KMS-11 (cell line): ENCODE data around the gene CCDC82.

ENCODE experiments used
- H2AFZ ChIP-seq: fragments of 200-600 bp; sonication (generic); 2 replicates; pipeline ENCODE4 v1.6.1; 2016; ENCODE audit warnings: antibody characterized with exemption, mixed run types, low read depth
- H3K27ac ChIP-seq: fragments of 200-600 bp; sonication (generic); 2 replicates; pipeline ENCODE4 v1.6.1; 2016; ENCODE audit warnings: mild to moderate bottlenecking, mixed run types
- H3K27me3 ChIP-seq: fragments of 200-600 bp; sonication (generic); 2 replicates; pipeline ENCODE4 v1.6.1; 2017; ENCODE audit warnings: mild to moderate bottlenecking, low read depth, mixed run types, moderate library complexity; ENCODE audit not compliant: insufficient read depth
- H3K36me3 ChIP-seq: fragments of 200-600 bp; sonication (generic); 2 replicates; pipeline ENCODE4 v1.6.1; 2017; ENCODE audit warnings: mild to moderate bottlenecking, mixed run types; ENCODE audit not compliant: insufficient read depth
- H3K4me1 ChIP-seq: fragments of 200-600 bp; sonication (generic); 2 replicates; pipeline ENCODE4 v1.6.1; 2016; ENCODE audit warnings: mild to moderate bottlenecking, low read depth, mixed run types; ENCODE audit not compliant: poor library complexity, severe bottlenecking
- H3K4me2 ChIP-seq: fragments of 200-600 bp; sonication (generic); 2 replicates; pipeline ENCODE4 v1.7.0; 2016; ENCODE audit warnings: mild to moderate bottlenecking, mixed run types
- H3K4me3 ChIP-seq: fragments of 200-600 bp; sonication (generic); IDR thresholded peaks from 2 replicates; pipeline ENCODE4 v1.6.1; 2017; ENCODE audit warnings: low read depth, low read length, mixed read lengths; ENCODE audit not compliant: insufficient read depth
- H3K79me2 ChIP-seq: fragments of 200-600 bp; sonication (generic); 2 replicates; pipeline ENCODE4 v1.6.1; 2016; ENCODE audit warnings: low read depth, mixed run types; ENCODE audit not compliant: insufficient read depth
- H3K9ac ChIP-seq: fragments of 200-600 bp; sonication (generic); 2 replicates; pipeline ENCODE4 v1.6.1; 2016; ENCODE audit warnings: mild to moderate bottlenecking, mixed run types
- H4K20me1 ChIP-seq: fragments of 200-600 bp; sonication (generic); 2 replicates; pipeline ENCODE4 v1.6.1; 2016; ENCODE audit warnings: mild to moderate bottlenecking, mixed run types; ENCODE audit not compliant: insufficient read depth
- CTCF ChIP-seq: fragments of 200-600 bp; sonication (generic); conservative IDR thresholded peaks from 2 replicates; pipeline ENCODE4 v1.6.1; 2017; ENCODE audit warnings: low read depth, mild to moderate bottlenecking, antibody characterized with exemption, low read length, moderate library complexity, mixed read lengths

CCDC82 gene

DNA sequence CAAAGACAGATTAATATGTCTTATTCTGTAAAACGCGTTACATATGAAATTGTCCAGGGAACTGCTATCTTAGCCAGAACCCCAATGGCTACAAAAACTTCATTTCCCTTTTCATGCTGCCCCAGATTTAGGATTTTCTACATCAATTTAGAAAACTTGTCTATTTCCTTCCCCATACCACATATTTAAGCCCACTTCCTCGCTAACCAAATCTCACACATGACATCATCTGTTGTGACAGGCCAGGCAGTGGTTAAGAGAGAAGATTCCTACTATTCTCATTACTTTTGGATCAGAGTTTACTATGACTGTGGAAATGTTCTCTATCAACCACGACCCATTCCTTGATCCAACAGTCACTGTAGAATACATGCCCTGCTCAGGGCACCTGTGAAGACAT is 15.9 kb downstream of the CCDC82 start:
- Histone ChIP-seq H3K27me3 (no peaks in the 10 kb centered on the region), H4K20me1 (no peaks in the 10 kb centered on the region), H3K79me2 (no peaks in the 10 kb centered on the region), H3K36me3 (no peaks in the 10 kb centered on the region), H3K9ac (no peak overlapping the region), H3K4me3 (no peak overlapping the region), H3K27ac (no peak overlapping the region), H3K4me1 (no peaks in the 10 kb centered on the region), H3K4me2 (no peak overlapping the region), H2AFZ (no peak overlapping the region)
- no peak for TF ChIP-seq CTCF

GRCh38 chr11:96367342-96367741 is 22.4 kb downstream of the CCDC82 start:
- TF ChIP-seq CTCF, result no peak
- H2AFZ ChIP-seq, result no peak overlapping the region
- H3K79me2 ChIP-seq, result no peaks in the 10 kb centered on the region

DNA sequence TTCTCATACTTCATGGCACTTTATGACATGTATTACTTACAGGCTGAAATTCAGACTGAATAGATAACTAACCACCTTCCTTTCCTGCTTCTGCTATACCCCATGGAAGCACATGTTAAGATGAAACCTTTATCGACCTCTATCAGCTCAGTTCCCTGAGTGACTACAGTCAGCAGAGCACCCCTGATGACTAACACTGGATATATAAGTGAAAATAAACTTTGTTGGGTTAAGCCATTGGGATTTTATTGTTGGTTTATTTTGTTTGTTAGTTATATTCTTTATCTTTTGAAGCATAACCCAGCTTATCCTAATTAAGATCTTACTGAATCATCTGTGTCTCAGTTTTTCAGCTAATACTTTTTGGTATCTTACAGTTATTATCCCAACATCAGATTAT is 23.7 kb downstream of the CCDC82 start:
- H3K79me2 ChIP-seq, result no peaks in the 10 kb centered on the region

More at GRCh38 chr11:96367342-96367741, 22.4 kb downstream of the CCDC82 start:
- no peaks in the 10 kb centered on the region for H4K20me1 ChIP-seq
- no peaks in the 10 kb centered on the region for H3K4me1 ChIP-seq
- no peak overlapping the region for H3K4me2 ChIP-seq
- no peak overlapping the region for H3K9ac ChIP-seq
- no peak overlapping the region for H3K27ac ChIP-seq
- no peaks in the 10 kb centered on the region for H3K36me3 ChIP-seq
- H3K27me3 ChIP-seq, result no peaks in the 10 kb centered on the region
- no peak overlapping the region for H3K4me3 ChIP-seq

DNA sequence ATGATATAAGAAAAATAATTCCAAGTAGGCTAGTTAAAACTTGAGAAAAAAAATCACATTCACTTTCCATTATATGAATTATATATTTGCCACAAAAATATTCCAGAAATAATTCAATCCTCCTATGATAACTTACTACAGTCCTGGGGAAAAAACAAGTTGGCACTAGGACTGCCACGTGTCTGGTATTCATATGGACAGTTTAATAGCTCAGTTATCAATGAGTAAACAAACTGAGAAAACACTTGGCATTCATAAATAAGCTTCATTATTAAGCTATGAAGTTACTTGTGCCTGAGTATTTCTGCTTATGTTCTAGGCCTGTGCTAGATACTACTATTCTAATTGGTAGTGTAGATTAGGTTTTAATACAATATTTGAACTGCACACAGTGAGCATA is 24.2 kb downstream of the CCDC82 start:
- H3K9ac ChIP-seq, result no peak overlapping the region
- no peaks in the 10 kb centered on the region for H3K27me3 ChIP-seq
- no peaks in the 10 kb centered on the region for H3K4me1 ChIP-seq
- no peak for TF ChIP-seq CTCF
- H3K79me2 ChIP-seq, result no peaks in the 10 kb centered on the region
- no peak overlapping the region for H3K4me2 ChIP-seq
- no peaks in the 10 kb centered on the region for H4K20me1 ChIP-seq
- H3K36me3 ChIP-seq, result no peaks in the 10 kb centered on the region
- H2AFZ ChIP-seq, result no peak overlapping the region
- H3K27ac ChIP-seq, result no peak overlapping the region
- no peak overlapping the region for H3K4me3 ChIP-seq

More for the DNA sequence above, 23.7 kb downstream of the CCDC82 start:
- Histone ChIP-seq H2AFZ (no peak overlapping the region), H3K4me1 (no peaks in the 10 kb centered on the region), H3K9ac (no peak overlapping the region), H3K36me3 (no peaks in the 10 kb centered on the region), H3K4me3 (no peak overlapping the region), H4K20me1 (no peaks in the 10 kb centered on the region), H3K27ac (no peak overlapping the region), H3K27me3 (no peaks in the 10 kb centered on the region), H3K4me2 (no peak overlapping the region)
- TF ChIP-seq CTCF, result no peak

DNA sequence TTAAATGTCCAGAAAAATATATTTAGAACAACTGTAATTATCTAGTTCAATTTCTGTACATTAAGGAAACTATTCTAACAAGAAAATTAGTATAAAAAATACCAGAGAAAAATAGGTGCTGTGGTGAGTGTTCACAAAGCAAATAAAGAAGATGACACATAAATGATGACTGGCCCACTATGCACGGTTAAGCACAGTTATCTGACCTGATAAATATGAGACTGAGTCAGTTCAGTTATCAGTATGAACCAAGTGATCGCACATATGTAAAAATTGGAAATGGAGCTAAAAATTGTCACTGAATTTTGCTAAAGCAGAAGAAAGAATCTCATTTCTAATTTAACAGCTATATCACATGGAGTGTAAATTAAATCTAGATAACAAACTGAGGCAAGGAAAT is 27.9 kb downstream of the CCDC82 start:
- TF ChIP-seq CTCF, result no peak
- Histone ChIP-seq H3K27me3 (no peaks in the 10 kb centered on the region), H3K79me2 (no peaks in the 10 kb centered on the region), H3K4me3 (no peak overlapping the region), H3K4me1 (no peaks in the 10 kb centered on the region), H3K9ac (no peak overlapping the region), H3K36me3 (no peaks in the 10 kb centered on the region), H3K4me2 (no peak overlapping the region), H2AFZ (no peak overlapping the region), H3K27ac (no peak overlapping the region), H4K20me1 (no peaks in the 10 kb centered on the region)
